Activated CD4-positive, alpha-beta memory T cell treated with anti-CD3 and anti-CD28 coated beads, Interleukin-2, amount 10 ng/mL, durations not matched to agents 7 days and 5 days (primary cell): ENCODE measurements around the gene NFATC1. TPM values are rescaled to one million over a fixed set of nuclear protein-coding genes. Genes with fewer than 3 reads are reported as not detected.

Experiments used
- CTCF ChIA-PET: fragments of 350-600 bp; sonication (Branson Sonifier 250); formaldehyde crosslinking; loops from one replicate; lab custom pipeline; 2021; ENCODE audit warnings: antibody characterized with exemption, inconsistent platforms; lab: Charles Lee
- POLR2A ChIA-PET: fragments of 350-600 bp; sonication (Branson Sonifier 250); formaldehyde crosslinking; loops from one replicate; lab custom pipeline; 2021; ENCODE audit warnings: antibody characterized with exemption; lab: Charles Lee
- DNase-seq: peaks from one replicate; pipeline ENCODE4 v3.0.0-alpha.2; 2020
- H3K27ac Mint-ChIP-seq: one replicate; pipeline ENCODE4 v1.8.0; 2021; ENCODE audit warnings: mild to moderate bottlenecking, mixed read lengths
- H3K27me3 Mint-ChIP-seq: one replicate; pipeline ENCODE4 v1.8.0; 2021; ENCODE audit warnings: mixed read lengths
- H3K36me3 Mint-ChIP-seq: one replicate; pipeline ENCODE4 v1.8.0; 2021; ENCODE audit warnings: low read depth, mixed read lengths
- H3K4me1 Mint-ChIP-seq: one replicate; pipeline ENCODE4 v1.8.0; 2021; ENCODE audit warnings: mixed read lengths
- H3K4me3 Mint-ChIP-seq: one replicate; pipeline ENCODE4 v1.8.0; 2021; ENCODE audit warnings: mild to moderate bottlenecking, mixed read lengths
- H3K9me3 Mint-ChIP-seq: one replicate; pipeline ENCODE4 v1.8.0; 2021; ENCODE audit warnings: mixed read lengths
- total RNA-seq, 2 experiments: library from RNA; stranded (reverse); gene quantifications; one replicate each; pipeline ENCODE4 v1.2.3, GENCODE V29; 2021

NFATC1 gene
- total RNA-seq, 2 experiments from 2014 or later: 43.8 to 44.5 TPM

- Mint-ChIP-seq H3K9me3 (no peaks in the 10 kb centered on the region), H3K27ac (no peak overlapping the region), H3K4me3 (no peak overlapping the region), H3K36me3 (peaks cover 38% of the 10 kb centered on the region), H3K4me1 (peaks cover 2% of the 10 kb centered on the region), H3K27me3 (no peaks in the 10 kb centered on the region)
- ChIA-PET CTCF (interaction anchor here (0.7 to 0.8 kb wide), 2 partner anchors 37 to 40 kb away, joined by 3 read pairs; no protein-coding TSS in a partner anchor), POLR2A (no interaction called here)
- DNase-seq: no peak
Observed at GRCh38 chr18:79416022-79416676, 20.4 kb downstream of the NFATC1 start.

DNA sequence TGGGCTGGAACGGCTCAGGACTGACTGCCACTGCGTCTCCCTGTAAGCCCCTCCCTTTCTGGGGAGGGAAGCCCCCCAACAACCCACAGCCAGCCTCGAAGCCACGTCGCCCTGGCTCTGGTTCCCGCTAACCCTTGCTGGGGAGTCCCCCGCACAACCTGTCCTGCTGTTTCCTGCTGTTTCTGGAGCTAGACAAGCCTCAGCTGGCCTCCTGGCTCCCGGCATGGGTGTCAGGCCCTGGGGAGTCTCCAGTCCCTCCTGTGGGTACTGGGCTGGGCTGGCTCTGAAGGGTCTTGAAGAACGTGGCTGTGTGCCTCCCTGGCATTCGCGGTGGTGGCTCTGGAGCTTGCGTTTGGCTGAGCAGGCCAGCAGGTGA, 20.9 kb downstream of the NFATC1 start:
- no peaks in the 10 kb centered on the region for H3K9me3 Mint-ChIP-seq
- CTCF ChIA-PET: interaction anchor here (0.7 to 0.8 kb wide), 2 partner anchors 38 to 41 kb away, joined by 3 read pairs; no protein-coding TSS in a partner anchor
- no peak for DNase-seq
- H3K27me3 Mint-ChIP-seq: no peaks in the 10 kb centered on the region
- POLR2A ChIA-PET: no interaction called here
- H3K4me3 Mint-ChIP-seq: no peak overlapping the region
- H3K4me1 Mint-ChIP-seq: peaks cover 2% of the 10 kb centered on the region
- no peak overlapping the region for H3K27ac Mint-ChIP-seq
- H3K36me3 Mint-ChIP-seq: peaks cover 36% of the 10 kb centered on the region

DNA sequence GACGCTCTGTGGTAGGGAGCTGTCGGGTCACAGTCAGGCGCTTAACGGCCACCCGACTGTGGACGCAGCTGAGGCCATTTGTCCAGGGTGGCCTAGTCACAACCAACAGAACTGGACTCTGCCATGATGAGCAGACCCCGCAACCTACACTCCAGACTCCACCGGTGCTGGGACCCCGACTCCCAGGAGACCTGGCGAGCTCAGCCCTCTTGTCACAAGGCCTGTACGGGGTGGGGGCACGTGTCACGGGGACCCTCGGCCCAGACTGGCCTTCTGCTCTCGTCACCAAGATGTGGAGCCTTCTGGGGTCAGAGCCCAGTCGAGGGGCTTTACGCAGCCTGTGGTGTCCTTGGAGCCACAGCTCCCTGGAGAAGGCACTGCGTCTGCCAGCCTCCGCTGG, 22.5 kb downstream of the NFATC1 start:
- H3K27ac Mint-ChIP-seq: no peak overlapping the region
- CTCF ChIA-PET: no interaction called here
- no peak overlapping the region for H3K4me3 Mint-ChIP-seq
- POLR2A ChIA-PET: no interaction called here
- no peaks in the 10 kb centered on the region for H3K9me3 Mint-ChIP-seq
- no peak for DNase-seq
- H3K27me3 Mint-ChIP-seq: no peaks in the 10 kb centered on the region
- H3K36me3 Mint-ChIP-seq: peaks cover 26% of the 10 kb centered on the region
- peaks cover 2% of the 10 kb centered on the region for H3K4me1 Mint-ChIP-seq

DNA sequence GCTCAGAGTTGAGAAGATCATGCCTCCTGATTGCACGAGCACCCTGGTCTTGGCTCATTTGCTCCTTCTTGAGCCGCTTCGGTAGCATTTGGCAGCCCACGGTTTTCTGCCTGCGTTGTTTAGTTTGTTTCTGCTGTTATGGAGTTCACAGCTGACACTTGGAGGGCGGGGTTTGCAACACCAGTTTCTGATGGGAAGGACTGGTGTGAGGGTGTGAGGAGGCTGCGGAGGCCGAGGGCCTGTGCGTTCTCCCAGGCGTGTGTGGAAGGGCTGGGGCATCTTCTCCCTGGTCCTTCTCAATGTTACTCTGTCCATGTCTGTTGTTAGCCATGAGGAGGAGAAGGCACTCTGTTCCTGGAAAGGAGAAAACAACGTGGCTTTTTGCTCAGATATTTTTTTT, 22.9 kb downstream of the NFATC1 start:
- Mint-ChIP-seq H3K9me3 (no peaks in the 10 kb centered on the region), H3K4me3 (no peak overlapping the region), H3K27ac (no peak overlapping the region), H3K36me3 (peaks cover 22% of the 10 kb centered on the region), H3K4me1 (peaks cover 2% of the 10 kb centered on the region), H3K27me3 (no peaks in the 10 kb centered on the region)
- ChIA-PET CTCF (no interaction called here), POLR2A (no interaction called here)
- no peak for DNase-seq

- CTCF ChIA-PET: no interaction called here
- peak overlapping the region; percentile 5 for H3K27ac Mint-ChIP-seq
Observed at GRCh38 chr18:79420033-79420745, 24.5 kb downstream of the NFATC1 start.

DNA sequence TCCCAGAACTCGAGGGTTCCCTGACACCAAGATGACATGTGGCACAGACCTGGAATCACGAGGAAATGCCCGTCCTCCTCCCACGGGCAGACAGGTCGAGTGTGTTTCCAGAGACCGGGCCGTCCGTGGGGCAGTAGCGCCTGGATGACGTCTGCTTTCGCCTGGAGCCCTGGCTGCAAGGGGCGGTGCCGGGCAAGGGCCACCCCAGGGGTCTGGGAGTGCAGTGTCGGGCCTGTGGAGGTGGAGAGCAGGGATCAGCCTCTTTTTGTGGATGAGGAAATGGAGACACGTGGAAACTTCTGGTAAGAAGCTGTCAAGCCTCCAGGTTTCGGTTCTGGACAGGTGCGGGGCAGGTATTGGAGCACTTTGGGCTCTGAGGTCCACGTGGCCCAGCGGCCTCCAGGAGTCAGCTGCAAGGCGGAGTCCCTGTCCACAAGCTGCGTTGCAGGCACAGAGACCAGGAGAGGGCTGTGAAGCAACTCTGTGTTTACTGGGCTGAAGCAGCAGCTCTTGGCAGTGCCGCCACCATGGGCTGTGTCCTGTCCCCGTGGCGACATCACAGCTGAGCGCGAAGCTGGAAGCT, 25.6 kb downstream of the NFATC1 start:
- H3K9me3 Mint-ChIP-seq: no peaks in the 10 kb centered on the region
- CTCF ChIA-PET: interaction anchor here (0.6 kb wide), 1 partner anchor 329 kb away, joined by 3 read pairs; no protein-coding TSS in a partner anchor
- peaks cover 6% of the 10 kb centered on the region for H3K4me1 Mint-ChIP-seq
- H3K27ac Mint-ChIP-seq: no peak overlapping the region
- DNase-seq: no peak
- no peak overlapping the region for H3K4me3 Mint-ChIP-seq
- H3K36me3 Mint-ChIP-seq: peaks cover 22% of the 10 kb centered on the region
- no peaks in the 10 kb centered on the region for H3K27me3 Mint-ChIP-seq
- POLR2A ChIA-PET: no interaction called here

More at GRCh38 chr18:79420033-79420745, 24.5 kb downstream of the NFATC1 start:
- Mint-ChIP-seq H3K27me3 (no peaks in the 10 kb centered on the region), H3K9me3 (no peaks in the 10 kb centered on the region), H3K4me1 (peaks cover 6% of the 10 kb centered on the region), H3K4me3 (no peak overlapping the region), H3K36me3 (peaks cover 22% of the 10 kb centered on the region)
- DNase-seq: no peak
- POLR2A ChIA-PET: no interaction called here

- H3K4me1 Mint-ChIP-seq: peaks cover 6% of the 10 kb centered on the region
- H3K27me3 Mint-ChIP-seq: no peaks in the 10 kb centered on the region
- H3K9me3 Mint-ChIP-seq: no peaks in the 10 kb centered on the region
- ChIA-PET CTCF (interaction anchor here (0.6 kb wide), 1 partner anchor 328 kb away, joined by 3 read pairs; no protein-coding TSS in a partner anchor), POLR2A (no interaction called here)
- no peak for DNase-seq
- peaks cover 22% of the 10 kb centered on the region for H3K36me3 Mint-ChIP-seq
- H3K27ac Mint-ChIP-seq: no peak overlapping the region
- H3K4me3 Mint-ChIP-seq: no peak overlapping the region
Observed at GRCh38 chr18:79422022-79422782, 26.5 kb downstream of the NFATC1 start.

DNA sequence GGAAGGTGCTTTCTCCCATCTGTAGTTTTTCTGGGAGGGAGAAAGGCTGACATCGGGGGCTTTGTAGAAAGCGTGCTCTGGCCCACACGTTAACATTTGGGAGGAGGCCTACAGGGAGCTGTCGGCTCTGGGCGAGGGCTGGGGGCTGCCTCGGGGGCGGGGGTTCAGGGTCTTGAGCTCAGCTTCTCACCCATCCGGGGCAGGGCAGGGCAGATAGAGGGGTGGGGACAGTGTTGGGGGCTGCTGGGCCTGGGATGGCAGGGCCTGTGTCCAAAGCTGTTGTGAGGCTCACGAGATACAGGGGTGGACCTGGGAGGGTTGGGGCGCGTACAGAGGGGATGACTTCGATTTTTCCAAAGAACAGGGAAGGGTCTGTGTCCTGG, 27.0 kb downstream of the NFATC1 start:
- Mint-ChIP-seq H3K4me1 (peaks cover 6% of the 10 kb centered on the region), H3K36me3 (peaks cover 22% of the 10 kb centered on the region), H3K27me3 (no peaks in the 10 kb centered on the region), H3K9me3 (no peaks in the 10 kb centered on the region), H3K27ac (no peak overlapping the region), H3K4me3 (no peak overlapping the region)
- no peak for DNase-seq
- ChIA-PET POLR2A (no interaction called here), CTCF (no interaction called here)

DNA sequence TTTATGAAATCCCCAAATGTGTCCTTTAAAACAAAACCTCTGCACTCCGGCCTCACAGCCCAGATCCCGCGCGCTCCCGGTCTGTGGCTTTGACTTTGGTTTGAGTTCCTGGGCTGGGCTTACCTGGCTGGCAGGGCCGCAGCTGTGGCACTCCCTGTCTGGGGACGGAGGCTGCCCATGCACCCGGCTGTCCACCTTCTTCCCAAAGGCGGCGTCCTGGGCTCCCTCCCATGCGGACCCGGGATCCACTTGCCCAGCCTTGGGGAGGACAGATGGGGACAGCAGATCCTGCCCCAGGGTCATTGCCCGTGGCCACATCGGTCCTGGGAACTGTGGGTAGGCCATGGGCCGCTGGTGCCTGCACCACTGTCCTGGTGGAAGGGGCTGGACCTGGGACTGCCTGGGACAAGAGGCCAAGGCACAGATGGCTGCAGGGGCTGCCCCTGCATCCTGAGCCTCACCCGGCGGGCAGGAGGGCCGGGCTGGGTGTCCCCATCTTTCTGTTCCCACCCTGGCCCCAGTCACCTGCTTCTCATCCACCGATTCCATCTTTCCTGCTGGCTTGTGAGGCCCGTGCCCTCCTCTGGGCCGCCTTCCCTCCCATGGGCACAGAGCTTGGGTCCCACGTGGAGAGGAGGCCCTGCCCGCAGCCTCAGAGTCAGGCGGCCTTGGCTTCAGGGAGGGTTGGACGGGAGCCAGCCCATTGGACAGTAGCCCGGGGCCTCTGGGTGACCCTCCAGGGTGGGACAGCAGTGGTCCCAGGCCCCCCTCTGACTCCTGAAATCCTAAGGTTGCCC, 27.7 kb downstream of the NFATC1 start:
- Mint-ChIP-seq H3K36me3 (peaks cover 22% of the 10 kb centered on the region), H3K4me3 (no peak overlapping the region), H3K27ac (no peak overlapping the region), H3K9me3 (no peaks in the 10 kb centered on the region), H3K27me3 (no peaks in the 10 kb centered on the region), H3K4me1 (peaks cover 6% of the 10 kb centered on the region)
- ChIA-PET CTCF (no interaction called here), POLR2A (no interaction called here)
- DNase-seq: no peak

DNA sequence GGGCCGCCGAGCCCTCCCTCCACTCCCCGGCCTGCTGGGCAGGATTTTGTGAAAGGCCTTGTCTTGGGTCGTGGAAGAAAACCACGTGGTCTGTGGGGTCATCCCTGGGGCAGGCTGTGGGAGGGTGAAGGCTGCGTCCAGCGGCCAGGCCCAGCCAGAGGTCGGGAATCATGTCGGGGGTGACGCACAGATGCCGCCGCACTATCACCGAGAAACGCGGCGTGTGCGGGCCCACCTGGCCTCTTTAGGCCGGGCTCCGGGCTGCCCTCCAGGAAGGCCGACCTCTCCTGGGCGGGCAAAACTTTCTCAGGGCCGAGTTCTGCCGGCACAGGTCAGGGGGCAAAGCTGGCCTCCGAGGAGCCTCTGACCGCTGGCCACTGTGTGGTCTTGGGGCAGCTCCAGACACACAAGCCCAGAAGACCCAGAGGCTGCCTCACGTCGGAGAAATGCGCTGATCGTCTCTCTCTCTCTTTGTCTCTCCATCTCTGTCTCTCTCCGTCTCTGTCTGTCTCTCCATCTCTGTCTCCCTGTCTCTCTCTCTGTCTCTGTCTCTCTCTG, 28.4 kb downstream of the NFATC1 start:
- H3K4me1 Mint-ChIP-seq: peaks cover 6% of the 10 kb centered on the region
- H3K27me3 Mint-ChIP-seq: no peaks in the 10 kb centered on the region
- H3K9me3 Mint-ChIP-seq: no peaks in the 10 kb centered on the region
- H3K36me3 Mint-ChIP-seq: peaks cover 22% of the 10 kb centered on the region
- no peak overlapping the region for H3K4me3 Mint-ChIP-seq
- ChIA-PET CTCF (no interaction called here), POLR2A (no interaction called here)
- H3K27ac Mint-ChIP-seq: no peak overlapping the region
- DNase-seq: no peak

GRCh38 chr18:79424880-79425568, 29.3 kb downstream of the NFATC1 start:
- no peaks in the 10 kb centered on the region for H3K27me3 Mint-ChIP-seq
- no peak overlapping the region for H3K4me3 Mint-ChIP-seq
- ChIA-PET CTCF (no interaction called here), POLR2A (no interaction called here)
- H3K36me3 Mint-ChIP-seq: peaks cover 18% of the 10 kb centered on the region
- no peak for DNase-seq
- H3K27ac Mint-ChIP-seq: no peak overlapping the region
- H3K9me3 Mint-ChIP-seq: no peaks in the 10 kb centered on the region
- peaks cover 4% of the 10 kb centered on the region for H3K4me1 Mint-ChIP-seq

DNA sequence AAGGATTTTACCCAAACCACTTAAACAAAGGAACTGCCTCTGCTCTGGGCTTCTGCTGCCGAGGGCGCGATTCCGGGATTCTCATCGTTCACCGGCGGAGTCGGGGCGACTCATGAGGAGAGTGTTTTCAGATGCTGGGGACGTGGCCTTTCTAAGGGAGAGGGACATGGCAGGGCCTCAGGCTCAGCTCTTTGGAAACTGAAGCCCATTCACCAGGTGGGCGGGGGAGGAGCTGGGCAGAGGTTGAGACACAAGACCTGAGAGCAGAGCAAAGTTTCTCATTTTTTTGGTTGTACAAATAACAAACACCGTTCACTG, 29.8 kb downstream of the NFATC1 start:
- POLR2A ChIA-PET: no interaction called here
- Mint-ChIP-seq H3K9me3 (no peaks in the 10 kb centered on the region), H3K36me3 (peaks cover 15% of the 10 kb centered on the region), H3K4me1 (peaks cover 4% of the 10 kb centered on the region), H3K27me3 (no peaks in the 10 kb centered on the region), H3K4me3 (no peak overlapping the region), H3K27ac (no peak overlapping the region)
- DNase-seq: no peak
- CTCF ChIA-PET: no interaction called here
